Measurements from ENCODE around the gene CALHM6. TPM values are rescaled to one million over a fixed set of nuclear protein-coding genes. Genes with fewer than 3 reads are reported as not detected.

Gene CALHM6
- total RNA-seq, 1 donor from 2014 or later: 0.99 TPM

GRCh38 chr6:116438590-116439448, 22.4 kb upstream of the CALHM6 start:
- H3K27ac Mint-ChIP-seq: no peak overlapping the region
- peak overlapping the region; percentile 29 for H3K4me3 Mint-ChIP-seq
- H3K36me3 Mint-ChIP-seq: peaks cover 10% of the 10 kb centered on the region
- H3K9me3 Mint-ChIP-seq: no peaks in the 10 kb centered on the region
- no peaks in the 10 kb centered on the region for H3K27me3 Mint-ChIP-seq
- no peak for TF ChIP-seq CTCF (conservative IDR thresholded peaks at IDR 0.05)
- DNase-seq (ENCODE audit: extremely low spot score, unreplicated experiment): no peak
- H3K4me1 Mint-ChIP-seq (ENCODE audit: unreplicated experiment): peaks cover 38% of the 10 kb centered on the region

GRCh38 chr6:116439522-116440051, 21.6 kb upstream of the CALHM6 start:
- Mint-ChIP-seq H3K27me3 (no peaks in the 10 kb centered on the region), H3K4me1 (ENCODE audit: unreplicated experiment) (peaks cover 46% of the 10 kb centered on the region), H3K27ac (no peak overlapping the region), H3K9me3 (no peaks in the 10 kb centered on the region), H3K36me3 (peaks cover 10% of the 10 kb centered on the region), H3K4me3 (peak overlapping the region; percentile 35)
- no peak for DNase-seq (ENCODE audit: extremely low spot score, unreplicated experiment)
- no peak for TF ChIP-seq CTCF (conservative IDR thresholded peaks at IDR 0.05)

- Mint-ChIP-seq H3K27me3 (no peaks in the 10 kb centered on the region), H3K9me3 (no peaks in the 10 kb centered on the region), H3K4me3 (no peak overlapping the region), H3K4me1 (ENCODE audit: unreplicated experiment) (peaks cover 44% of the 10 kb centered on the region), H3K36me3 (no peaks in the 10 kb centered on the region), H3K27ac (no peak overlapping the region)
- TF ChIP-seq CTCF (conservative IDR thresholded peaks at IDR 0.05): no peak
- DNase-seq (ENCODE audit: extremely low spot score, unreplicated experiment): no peak
Measured at GRCh38 chr6:116443105-116443504, 18.1 kb upstream of the CALHM6 start.

GRCh38 chr6:116444092-116444491, 17.1 kb upstream of the CALHM6 start:
- no peak for DNase-seq (ENCODE audit: extremely low spot score, unreplicated experiment)
- Mint-ChIP-seq H3K27me3 (no peaks in the 10 kb centered on the region), H3K27ac (no peak overlapping the region), H3K4me1 (ENCODE audit: unreplicated experiment) (peaks cover 39% of the 10 kb centered on the region), H3K36me3 (no peaks in the 10 kb centered on the region), H3K4me3 (no peak overlapping the region), H3K9me3 (no peaks in the 10 kb centered on the region)
- TF ChIP-seq CTCF (conservative IDR thresholded peaks at IDR 0.05): peak; percentile 70

GRCh38 chr6:116444575-116444974, 16.6 kb upstream of the CALHM6 start:
- Mint-ChIP-seq H3K36me3 (no peaks in the 10 kb centered on the region), H3K4me3 (no peak overlapping the region), H3K27ac (no peak overlapping the region), H3K4me1 (ENCODE audit: unreplicated experiment) (peaks cover 34% of the 10 kb centered on the region), H3K27me3 (no peaks in the 10 kb centered on the region), H3K9me3 (no peaks in the 10 kb centered on the region)
- no peak for DNase-seq (ENCODE audit: extremely low spot score, unreplicated experiment)
- TF ChIP-seq CTCF (conservative IDR thresholded peaks at IDR 0.05): no peak

Measured in type B pancreatic cell (in vitro differentiated cells).